ENCODE measurements around the gene SH2D7. TPM values are rescaled to one million over a fixed set of nuclear protein-coding genes. Genes with fewer than 3 reads are reported as not detected.

The SH2D7 gene
- total RNA-seq, 1 donor from 2014 or later, result not detected

DNA sequence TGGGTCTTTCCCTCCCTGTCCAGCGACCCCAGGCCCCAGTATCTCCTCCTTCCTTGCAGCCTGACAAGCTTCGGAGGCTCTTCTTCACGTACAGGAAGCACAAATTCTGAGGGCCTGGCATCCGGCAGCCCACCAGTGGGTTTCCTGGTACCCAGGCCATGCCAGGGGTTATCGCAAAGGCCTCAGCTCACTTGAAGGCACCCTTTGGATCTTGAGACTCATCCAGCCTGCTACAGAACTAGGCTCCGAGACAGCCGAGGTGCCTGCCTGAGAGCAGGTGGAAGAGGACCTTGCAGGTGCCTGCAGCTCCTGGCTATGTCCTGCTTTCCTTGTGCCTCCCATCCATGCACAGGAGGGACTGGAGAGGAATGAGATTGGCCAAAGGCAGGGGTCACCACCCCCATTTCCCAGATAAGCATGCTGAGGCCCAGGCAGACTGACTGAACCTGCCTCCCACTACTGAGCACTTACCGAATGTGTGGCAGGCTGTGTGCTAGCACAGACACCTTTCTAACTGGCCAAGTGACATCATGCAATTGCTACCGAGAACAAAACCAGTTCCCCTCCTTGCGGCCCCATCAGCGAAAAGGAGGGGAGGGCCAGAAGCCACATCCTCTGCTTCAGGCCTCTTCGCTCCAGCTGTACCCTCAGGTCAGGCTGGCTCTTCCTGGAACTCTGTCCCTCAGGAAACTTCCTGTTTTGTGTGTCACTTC lies 11.2 kb downstream of the SH2D7 start:
- no peak for DNase-seq (ENCODE audit: low read depth, low spot score)

DNA sequence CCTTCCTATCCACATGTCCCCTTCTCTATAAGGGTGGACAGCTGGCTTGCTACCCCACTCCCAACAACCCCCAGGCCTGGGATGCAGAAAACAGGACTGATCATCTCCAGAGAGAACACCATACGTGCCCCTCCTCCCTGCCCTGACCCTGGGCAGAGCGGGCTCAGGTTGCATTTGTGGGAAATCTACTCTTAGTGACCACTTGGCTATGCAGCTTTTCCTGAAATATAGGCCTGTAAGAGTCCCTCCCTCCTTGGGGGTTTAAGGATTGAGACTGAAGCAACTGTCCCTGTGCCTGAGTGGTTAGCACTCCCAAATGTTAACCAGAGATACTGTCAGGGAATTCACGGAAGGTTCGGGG lies 11.7 kb downstream of the SH2D7 start:
- DNase-seq (ENCODE audit: low read depth, low spot score), result no peak

DNA sequence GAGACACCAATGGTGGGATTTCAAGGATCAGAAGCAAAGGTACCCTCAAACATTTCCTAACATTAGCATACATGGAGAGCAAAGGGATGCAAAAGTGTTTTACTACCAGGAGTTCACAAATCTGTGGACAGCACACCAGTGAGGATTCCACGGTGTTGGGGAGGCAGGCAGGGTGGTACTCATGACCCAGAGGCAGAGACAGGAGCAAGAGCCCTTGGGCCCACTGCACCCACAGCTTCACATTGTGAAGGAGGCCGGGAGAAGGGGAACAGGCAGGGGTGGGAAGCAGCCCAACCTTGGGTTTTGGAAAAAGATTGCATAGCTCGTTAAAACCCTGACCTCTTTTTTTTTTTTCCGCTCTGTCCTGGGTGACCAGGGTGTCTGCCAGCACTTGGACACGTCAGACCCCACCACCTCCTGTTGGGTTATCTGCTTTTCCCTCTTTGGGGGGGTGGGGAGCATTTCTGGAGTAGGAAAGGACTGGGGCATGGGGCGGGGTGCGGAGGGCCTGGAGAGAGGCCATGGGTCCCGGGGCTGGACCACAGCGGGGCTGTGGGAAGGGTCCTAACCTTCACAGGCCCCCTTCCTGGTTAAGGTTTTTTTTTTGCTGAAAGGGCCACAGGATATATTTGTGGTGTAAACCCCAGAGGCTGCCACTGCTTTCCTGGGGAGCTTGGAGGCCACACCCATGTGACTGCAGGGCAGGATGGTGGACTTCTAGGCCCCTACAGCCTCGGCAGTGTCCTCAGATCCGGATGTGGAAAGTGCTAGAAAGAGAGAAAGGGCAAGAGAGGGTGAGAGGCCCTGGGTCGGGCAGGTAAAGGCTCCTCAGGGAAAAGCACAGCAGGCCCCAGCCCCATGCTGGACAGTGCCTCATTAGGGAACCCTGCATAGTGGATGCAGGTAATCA lies 12.5 kb downstream of the SH2D7 start:
- no peak for DNase-seq (ENCODE audit: low read depth, low spot score)

DNA sequence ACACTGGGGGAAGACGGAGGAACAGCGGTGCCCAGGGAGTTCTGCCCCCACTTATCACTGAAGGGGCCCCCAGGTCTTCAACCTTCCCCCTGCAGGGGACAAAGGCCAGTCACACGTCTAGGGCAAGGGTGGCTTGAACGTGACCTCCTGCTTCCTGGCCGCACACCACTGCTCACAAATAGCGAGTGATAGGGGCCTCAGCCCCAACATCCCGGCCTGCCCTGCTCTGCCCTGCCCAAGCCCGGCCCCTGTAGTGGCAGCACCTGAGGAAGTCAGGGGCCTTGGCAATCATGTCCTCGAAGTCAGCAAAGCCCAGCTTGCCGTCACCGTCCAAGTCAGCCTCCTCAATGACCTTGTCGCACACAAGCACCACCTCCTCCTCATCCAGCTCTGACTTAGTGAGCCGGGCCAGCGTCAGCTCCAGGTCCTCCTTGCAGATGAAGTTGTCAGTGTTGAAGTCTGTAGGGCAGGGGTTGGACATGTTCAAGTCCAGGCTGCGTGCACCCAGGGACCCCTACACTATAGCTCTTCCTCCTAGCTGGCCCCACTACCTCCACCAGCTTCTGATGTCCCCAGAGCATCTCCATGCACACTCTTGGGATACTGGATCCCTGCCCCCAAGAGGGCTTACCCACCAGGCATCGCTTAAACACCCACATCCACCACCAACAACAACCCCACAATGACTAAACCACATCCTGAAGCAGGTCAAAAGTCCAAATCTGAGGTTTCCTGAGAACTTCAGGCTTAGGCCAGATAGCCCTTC lies 13.3 kb downstream of the SH2D7 start:
- no peak for DNase-seq (ENCODE audit: low read depth, low spot score)

DNA sequence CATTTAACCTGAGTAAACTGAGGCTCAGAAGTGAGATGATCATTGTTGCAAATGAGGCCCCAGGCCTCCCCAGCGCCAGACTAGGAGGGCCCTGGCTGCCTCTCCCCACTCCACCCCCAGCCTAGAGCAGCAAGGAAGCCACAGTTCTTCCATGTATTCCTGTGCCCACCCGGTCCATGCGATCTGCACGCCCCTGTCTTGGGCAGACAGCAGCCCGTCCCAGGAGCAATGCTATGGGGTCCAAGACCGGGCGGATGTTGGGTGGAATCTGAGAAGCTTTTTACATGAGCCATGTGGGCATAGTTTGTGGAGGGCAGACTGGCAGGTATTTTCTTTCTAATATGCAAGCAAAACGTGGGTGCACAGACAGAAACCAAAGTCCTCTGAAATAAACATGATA lies 15.1 kb downstream of the SH2D7 start:
- no peak for DNase-seq (ENCODE audit: low read depth, low spot score)

DNA sequence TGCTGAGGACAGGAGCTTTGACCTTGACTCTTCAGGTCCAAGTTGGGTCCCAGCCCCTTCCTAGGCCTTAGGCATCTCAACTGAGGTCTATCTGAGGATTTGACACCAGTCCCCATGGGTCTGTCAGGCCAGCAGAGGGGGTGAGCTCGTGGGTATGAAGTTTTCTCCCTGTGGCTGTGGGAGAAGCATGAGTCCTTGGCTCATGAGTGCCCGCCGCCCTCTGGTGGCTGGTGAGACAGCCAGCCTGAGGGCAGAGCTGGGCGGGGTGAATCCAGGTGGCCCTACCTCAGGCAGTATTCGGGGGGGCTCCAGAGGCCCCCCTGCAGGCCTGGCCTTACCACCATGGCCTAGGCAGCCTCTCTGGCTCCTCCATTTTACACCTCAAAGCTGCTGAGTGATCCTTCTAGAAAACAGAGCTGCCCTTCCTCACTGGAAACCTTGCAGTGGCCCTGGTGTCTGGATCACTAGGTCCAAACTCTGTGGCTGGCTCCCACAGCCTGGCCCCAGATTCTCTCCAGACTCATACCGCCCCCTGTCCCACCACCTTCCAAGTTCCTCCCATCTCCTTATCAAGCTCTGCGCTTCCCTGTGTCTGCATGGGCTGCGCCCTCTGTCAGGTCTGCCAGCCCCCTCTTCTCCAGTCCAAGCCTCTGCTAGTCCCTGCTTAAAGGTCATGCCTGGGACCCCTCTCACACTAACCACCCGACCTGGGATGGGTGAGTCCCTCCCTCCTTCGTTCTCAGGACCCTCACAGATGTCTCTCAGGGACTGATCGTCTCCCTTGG lies 16.1 kb downstream of the SH2D7 start:
- DNase-seq (ENCODE audit: low read depth, low spot score), result peak; percentile 69

DNA sequence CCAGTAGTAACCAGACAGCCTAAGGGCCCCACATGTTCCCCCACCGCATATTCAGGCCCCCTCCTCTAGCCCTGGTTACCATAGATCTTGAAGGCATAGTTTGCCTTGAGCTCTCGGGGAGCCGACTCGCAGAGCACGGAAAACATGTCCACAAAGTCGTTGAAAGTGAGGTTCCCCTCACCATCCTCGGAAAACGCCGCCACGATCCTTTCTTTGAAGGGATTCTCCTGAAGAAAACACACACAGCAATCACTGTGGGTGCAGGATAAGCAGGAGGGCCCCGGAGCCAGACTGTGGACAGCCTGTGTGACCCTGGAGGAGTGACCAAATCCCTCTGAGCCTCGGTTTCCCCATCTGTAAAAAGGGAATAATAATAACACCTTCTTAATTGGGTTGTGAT lies 16.8 kb downstream of the SH2D7 start:
- no peak for DNase-seq (ENCODE audit: low read depth, low spot score)

DNA sequence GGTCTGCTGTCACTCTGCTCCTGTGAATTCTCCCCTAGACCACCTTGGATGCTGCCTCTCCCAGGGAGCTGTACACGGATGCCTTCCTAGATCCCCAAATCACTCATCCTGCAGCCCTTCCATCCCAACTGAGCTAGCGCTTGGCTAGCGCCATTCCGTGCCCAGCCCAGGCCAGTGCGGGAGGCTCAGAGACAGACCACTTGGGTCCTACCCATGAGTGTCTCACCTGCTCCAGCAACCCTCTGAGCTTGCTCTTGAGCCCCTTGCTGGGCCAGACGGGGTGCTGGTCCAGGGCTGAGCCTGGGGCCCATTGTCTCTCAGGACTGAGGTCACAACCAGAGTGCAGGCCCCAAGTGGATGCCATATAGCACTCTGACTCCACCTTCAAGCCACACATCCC lies 17.7 kb downstream of the SH2D7 start:
- DNase-seq (ENCODE audit: low read depth, low spot score), result no peak

DNA sequence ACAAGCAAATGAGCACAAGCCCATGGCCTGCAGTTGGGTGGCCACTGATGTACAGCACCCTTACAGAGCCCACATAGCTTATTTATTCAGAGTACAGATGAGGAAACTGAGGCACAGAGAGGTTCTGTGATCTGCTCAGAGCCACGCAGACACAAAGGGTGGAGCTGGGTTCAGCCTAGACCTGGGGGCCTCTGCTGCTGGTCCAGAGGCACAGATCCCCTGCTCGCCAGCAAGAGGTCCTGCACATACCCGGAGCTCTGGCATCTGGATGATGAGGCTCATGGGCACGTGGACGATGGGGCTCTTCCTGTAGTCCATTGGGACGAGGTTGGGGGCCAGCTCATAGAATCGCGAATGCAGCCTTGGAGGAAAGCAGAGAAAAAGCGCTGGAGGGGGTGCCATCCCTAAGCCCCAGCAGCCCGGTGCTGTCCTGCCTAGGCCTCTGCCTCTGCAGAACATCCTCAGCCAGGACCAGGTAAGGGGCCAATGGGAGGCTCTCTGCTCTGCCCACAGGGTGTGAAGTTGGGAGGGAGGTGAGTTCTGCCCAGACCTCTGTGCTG lies 18.6 kb downstream of the SH2D7 start:
- DNase-seq (ENCODE audit: low read depth, low spot score), result no peak

DNA sequence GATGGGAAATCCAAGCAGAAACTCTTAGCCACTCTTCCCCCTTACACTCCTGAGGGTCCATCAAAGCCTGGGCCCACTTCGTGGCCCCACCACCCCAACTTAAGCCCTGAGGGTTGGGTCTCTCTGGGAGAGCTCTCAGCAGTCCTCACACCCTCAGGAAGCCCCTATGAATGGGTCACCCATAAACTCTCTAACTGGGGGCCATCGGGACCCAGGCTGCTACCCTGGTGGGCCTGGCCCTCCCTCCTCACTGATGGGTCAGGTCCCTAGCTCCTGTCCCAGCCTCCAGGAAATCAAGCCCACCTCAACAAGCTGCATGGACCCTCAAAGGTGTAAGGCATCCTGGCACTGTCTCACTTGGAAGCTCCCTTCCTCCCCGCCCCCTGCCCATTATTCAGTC lies 19.4 kb downstream of the SH2D7 start:
- no peak for DNase-seq (ENCODE audit: low read depth, low spot score)

DNA sequence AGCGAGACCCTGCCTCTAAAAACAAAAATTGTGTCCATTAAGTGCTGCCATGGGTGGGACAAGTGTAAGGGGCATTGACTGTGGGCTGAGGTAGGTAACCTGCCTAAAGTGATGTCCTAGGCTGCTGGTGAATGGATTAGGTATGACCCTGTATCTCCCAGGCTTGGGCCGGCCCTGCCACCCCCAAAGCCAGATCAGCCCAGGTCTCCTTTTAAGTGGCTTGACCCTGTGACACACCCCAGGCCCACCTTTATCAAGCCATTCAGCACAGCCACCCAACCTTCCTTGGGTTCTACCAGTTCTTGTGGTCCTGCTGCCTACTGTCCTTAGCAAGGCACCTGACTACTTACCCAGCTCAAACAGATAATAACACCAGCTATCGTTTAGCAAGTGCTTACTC lies 20.2 kb downstream of the SH2D7 start:
- DNase-seq (ENCODE audit: low read depth, low spot score), result no peak

DNA sequence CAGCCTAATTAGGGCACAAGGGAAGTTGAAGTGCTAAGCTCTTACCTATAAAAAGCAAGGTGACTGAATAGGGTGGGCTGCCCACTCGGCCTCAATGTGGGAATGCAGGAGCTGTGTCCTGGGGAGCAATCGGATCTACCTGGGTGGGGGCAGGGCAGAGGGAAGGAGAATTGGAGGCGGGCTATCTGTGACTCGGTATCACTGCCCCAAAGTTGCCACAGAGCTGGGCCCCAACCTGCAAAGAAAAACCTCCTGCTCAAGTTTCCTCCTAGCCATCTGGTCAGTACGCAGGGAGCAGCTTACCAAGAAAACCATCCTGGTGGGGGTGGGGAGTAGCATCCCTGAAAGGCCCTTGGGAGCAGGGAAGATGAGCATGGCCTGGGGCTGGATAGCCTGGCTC lies 28.2 kb downstream of the SH2D7 start:
- no peak for DNase-seq (ENCODE audit: low read depth, low spot score)

DNA sequence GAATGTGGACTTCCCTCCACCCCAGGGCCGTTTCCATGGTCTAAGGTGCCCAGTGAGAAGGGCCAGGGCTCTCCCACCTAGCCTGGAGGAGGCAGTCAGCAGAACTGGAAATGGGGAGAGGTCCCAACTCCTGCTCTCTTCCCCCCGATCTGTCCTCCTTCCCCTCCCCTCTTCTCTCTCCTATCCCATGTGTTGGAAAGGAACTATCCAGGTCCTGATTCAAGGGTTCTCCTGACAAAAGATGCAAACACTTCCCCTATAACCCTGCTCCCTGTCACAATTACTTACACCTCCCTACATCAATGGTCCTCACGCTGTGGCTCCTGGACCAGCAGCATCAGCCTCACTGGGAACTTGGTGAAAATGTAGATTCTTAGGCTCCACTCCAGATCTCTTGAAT lies 32.9 kb downstream of the SH2D7 start:
- no peak for DNase-seq (ENCODE audit: low read depth, low spot score)

DNA sequence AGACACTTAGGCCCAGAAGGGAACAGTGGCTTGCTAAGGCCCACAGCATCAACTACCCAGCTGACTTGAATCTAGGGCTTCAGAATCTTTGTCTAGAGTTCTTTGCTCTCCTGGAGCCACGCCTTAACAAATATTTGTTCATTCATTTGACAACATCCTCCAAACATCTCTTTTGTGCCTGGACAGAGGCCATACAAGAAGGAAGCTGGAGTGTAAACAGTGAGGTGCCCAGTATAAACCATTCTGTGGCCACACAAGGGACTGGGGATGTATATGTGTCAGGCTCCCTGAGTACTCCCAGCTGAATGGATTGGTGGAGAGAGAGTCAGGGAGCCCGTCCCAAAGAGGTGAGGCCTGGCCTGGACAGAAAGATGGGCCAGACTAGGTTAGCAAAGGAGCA lies 35.5 kb downstream of the SH2D7 start:
- no peak for DNase-seq (ENCODE audit: low read depth, low spot score)

DNA sequence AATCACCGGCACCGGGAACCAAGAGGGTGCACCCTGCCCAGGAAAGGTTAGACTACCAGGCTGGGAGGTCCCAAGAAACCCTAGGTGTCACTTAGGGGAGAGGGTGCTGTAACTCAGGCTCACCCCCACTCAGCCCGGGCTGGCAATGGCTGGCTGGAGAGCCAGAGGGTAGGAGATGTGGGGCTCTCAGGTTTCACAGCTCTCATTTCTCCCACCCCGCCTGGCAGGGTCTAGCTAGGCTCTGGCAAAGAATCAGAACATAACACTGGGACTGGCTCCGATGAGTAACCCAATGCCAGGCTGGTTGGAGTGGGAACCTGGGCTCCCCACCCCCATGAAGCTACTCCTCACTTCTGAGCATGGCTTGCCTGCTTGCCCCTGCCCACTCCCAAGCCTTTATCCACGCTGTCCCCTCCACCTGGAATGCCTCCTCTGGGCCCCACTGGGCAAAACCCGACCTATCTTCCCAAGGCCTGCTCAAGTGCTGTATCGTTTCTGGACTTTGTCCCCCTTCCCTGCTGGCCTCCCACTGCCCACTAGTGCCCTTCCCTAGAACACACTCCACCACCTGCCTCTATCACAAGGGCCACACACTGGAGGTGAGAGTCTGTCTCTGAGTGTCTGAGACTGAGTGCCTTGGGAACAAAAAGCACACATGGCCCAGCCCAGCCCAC lies 36.9 kb downstream of the SH2D7 start:
- no peak for DNase-seq (ENCODE audit: low read depth, low spot score)

DNA sequence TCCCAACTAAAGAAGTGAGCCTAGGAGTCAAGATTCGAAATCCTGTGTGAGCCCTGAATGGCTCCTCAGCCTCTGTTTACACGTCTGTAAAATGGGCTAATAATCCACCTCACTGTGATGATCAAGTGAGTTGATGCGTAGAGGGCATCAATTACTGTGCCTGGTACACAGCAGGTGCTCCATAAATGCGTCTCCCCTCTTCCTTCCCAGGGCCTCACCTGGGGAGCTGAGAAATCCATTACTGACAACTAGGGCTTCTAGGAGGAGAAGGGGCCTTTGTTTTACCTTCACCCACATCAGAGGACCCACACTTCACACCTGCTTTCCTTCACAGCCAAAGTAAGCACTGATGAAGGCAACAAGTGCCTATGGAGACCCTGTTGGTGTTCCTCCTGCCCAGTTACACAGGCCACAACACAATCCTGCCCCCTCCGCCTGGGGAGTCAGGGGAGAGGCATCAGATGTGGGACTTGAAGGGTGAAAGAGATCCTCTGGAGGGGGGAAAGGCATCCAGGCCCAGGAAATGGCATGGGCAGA lies 37.5 kb downstream of the SH2D7 start:
- no peak for DNase-seq (ENCODE audit: low read depth, low spot score)

DNA sequence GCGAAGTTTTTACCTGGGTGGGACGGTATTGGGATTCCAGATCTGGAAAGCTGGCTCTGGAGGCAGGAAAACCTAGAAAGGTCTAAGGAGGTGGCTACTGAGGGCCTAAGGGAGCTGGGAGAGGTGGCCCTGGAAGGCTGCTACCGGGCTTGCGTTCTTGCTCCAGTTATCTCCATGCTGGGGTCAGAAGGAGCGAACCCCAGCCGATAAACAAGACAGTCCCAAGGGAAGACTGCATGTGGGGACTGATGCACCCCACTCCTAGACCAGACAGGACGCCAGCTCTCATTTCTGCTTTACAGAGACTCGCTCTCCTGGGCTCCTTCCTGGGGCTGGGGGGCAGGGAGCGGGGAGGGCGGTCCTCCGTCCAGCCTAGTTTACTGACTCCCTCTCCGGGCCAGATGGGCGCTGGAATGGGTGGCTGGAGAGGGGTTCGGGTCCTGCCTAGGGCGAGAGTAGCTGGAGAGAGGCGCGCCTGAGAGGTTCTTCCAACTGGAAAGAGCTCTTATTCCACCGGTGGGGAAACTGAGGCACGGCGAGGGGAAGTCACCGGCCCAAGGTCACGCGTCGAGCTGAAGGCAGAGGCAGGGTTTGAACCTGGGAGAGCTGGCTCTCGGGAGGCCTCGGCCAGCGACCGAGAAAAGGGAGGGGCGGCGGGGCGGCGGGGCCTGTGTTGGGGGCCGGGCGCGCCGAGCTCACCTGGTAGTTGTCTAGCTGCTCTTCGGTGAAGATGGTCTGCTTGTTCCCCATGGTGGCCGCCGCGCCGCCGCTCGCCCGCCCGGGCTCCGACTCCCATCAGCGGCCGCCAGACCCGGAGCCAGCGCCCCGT lies 38.3 kb downstream of the SH2D7 start:
- no peak for DNase-seq (ENCODE audit: low read depth, low spot score)

DNA sequence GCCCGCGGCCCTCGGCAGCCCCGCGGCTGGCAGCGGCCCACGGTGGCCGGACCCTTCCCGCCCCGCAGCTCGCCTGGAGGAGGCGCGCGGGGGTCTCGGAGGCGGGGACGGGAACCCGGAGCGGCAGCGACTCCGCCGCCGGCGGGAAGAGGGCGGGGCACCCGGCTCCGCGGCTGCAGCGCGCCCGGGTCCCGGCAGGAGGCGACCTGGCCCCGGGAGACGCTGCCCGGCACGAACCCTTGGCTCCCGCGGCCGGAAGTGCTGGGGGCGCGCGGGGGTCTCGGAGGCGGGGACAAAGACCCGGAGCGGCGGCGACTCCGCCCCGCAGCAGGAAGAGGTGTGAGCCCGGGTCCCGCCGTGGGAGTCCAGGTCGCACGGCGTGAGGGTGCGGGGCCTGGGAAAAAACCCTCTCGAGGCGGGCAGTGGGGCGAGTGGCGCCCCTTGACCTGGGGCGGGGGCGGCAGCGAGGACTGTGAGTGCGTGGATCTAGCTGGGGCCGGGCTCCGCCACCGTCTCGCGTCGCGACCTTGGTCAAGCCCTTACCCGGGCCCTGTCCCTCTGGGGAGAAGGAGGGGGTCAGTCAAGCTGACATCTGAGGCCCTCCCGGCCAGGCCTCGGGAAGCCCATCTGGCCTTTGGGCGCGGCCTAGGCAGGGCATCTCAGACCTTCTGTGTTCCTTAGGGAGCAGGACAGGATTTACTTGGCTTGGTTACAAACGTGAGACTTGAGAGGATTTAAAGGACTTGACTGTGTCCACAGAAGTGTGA lies 39.1 kb downstream of the SH2D7 start, which contains the start of gene CIB2:
Gene CIB2, minus strand, starts transcription at position 151 of the 767 bp plus-strand sequence. CDS start 230 bp downstream, outside the sequence.
- DNase-seq (ENCODE audit: low read depth, low spot score), result no peak
